RCC 7860 (cell line): ENCODE data around the gene GRIN2A.
A peak's percentile ranks its signal among the peaks of the same experiment; 100 is the strongest.
"Not testable (repeated sequence)": the region's sequence is repeated elsewhere in the genome, so short reads cannot be mapped to it uniquely, and the experiment has no call there.

Experiments
- DNase-seq: peaks from one replicate; pipeline ENCODE4 v3.0.0-alpha.2; 2015; ENCODE audit warnings: low spot score
- FAIRE-seq: peaks from 2 replicates; lab custom pipeline; 2012; peaks lifted over from hg19 to GRCh38; lab: Jason Lieb, UNC

Gene GRIN2A

DNA sequence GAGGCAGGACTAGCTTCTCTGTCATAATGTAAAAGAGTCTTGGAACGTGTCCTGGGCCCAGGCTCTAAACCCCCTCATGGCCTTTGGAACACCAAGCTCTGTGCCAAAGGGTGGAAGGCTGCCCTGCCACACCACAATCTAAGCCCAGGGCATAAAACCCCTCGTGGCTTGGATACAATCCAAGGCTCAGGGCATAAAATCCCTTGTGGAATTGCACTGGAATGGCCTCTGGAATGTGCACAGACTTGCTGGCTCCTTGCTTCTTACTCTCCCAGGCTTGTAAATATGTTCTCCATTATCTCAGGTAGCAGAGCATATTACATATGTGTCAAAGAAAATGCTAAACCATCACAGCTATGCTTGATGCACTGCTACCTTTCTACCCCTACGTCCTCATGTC lies 306.2 kb downstream of the GRIN2A start:
- not testable (repeated sequence) for FAIRE-seq, DNase-seq

DNA sequence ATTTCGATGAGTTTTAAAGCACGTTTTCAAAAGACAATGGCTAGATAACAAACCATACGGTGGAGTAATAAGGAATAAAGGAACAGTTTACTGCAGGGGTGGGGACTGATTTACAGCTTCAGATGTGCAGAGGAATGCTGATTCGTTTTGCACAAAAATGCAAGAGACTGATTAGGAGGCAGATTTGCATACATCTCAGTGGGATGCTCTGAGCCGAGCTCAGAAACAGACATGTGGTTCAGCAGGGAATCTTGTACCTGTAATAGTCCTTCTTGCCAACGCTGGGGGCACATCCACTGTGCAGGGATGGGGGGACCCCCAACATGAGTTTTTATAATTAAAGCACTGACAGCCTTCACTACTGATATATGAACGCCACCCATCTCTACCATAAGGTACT lies 308.0 kb downstream of the GRIN2A start:
- no peak for DNase-seq
- no peak for FAIRE-seq

DNA sequence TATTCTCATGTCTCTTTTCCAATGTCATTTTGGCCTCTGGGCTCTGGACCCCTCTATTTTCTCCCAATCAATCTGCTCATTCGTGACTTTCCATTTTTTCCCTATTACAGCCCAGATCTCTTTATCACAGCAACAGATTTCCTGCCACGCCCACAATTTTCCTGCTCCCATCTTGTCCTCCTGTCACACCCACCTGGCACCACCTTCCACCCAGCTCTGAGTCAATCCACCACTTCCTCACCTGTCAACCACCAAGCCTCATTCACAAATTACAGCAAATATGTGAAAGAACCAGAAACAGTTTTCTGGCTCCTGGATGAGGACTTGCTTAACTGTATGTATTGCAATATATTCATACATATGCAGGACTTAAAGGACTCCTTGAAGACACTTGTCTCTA lies 311.3 kb downstream of the GRIN2A start:
- DNase-seq (no peak), FAIRE-seq (no peak)

DNA sequence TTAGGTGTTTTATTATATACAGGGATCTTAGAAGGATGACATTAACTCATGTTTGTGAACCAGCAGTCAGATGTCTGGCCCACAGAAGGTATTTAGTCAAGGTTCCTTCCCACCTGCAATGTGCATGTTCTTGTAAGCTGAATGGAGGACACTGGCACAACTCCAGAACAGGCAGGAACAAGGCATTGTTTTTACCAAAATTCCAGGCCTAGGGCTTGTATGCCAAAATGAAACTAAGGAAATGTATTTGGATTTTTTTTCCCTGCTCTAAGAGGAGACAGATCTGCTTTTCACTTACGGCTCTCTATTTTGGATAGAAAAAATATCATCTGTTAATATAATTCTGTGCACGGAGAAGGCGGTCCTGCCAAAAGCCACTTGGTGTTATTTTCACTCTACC lies 312.5 kb downstream of the GRIN2A start:
- DNase-seq = no peak
- FAIRE-seq = no peak

DNA sequence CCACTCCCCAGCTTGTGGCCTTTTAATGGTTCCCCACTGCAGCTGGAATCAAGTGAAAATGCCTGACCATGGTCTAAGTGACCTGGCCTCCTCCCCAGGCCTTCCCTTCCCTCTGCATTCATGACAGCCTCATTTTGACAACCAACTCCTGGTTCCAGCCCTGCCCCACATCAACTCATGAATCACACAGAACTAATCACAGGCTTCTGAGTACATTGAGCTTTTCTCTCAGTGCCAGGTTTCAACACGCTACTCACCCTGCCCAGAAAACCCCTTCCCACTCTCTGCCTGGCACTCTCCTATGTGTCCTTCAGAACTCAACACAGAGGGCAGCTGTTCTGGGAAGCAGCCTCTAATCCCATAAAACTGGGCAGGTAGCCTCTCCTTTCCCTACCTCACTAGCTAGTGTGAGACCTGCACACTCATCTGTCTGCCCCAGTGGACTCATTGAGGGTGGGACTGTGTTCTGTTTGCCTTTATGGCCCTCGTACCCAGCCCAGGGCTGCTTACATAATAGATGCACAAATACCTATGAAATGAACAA lies 313.6 kb downstream of the GRIN2A start:
- DNase-seq = no peak
- FAIRE-seq = no peak

DNA sequence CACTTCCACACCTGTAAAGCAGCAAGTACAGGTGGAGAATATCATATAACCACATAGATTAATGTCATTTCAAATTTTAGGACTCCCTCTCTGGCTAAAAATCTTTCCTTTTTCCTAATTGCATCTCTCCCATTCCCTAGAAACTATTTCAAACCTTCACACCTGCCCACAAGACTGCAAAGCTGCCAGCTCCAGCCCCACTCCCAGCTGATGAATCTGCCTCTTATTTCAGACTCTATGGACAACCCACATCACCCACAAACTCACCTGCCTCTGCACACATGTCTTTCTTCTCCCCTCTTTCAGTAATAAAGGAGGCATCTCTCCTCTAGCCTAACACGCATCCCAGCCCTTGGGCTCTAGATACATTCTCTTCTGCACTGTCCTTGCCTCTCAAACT lies 315.1 kb downstream of the GRIN2A start:
- FAIRE-seq (no peak), DNase-seq (no peak)

DNA sequence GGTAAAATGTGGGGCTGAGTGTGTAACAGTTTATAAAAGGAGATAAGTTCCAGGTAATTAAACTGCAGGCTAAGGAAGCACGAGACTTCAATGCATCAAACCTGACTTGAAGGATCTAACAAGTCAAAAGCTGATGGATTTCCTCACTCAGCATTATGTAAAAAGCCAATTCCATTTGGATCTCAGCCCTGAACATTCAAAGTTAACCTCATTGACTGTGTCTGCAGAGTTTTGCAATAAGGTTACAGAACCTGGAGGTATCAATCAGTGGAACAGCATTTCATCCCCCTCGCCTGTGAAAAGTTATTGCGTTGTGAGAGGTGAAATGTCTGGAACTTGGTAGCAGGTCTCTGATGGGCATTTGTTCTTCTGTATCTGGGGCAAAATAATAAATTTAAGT lies 317.8 kb downstream of the GRIN2A start:
- FAIRE-seq = no peak
- no peak for DNase-seq

DNA sequence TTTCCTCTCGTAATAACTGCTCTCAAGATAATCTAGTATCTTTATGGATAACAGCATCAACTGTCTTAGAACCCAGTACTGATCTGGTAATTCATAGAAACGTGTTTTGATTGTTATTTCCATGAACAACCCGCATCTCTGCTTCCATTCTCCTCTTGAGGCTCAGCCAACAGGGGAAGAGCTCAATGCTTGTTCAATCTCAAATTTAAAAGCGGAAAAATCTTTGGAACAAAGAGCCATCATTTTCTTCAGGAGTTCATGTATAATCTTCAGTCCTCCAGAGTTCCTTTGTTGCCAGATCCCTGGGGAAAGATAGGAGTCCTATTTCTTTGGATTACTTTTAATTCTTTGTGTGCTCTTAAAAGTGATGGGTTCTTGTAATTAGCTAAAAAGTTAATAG lies 319.9 kb downstream of the GRIN2A start:
- DNase-seq (no peak), FAIRE-seq (no peak)

DNA sequence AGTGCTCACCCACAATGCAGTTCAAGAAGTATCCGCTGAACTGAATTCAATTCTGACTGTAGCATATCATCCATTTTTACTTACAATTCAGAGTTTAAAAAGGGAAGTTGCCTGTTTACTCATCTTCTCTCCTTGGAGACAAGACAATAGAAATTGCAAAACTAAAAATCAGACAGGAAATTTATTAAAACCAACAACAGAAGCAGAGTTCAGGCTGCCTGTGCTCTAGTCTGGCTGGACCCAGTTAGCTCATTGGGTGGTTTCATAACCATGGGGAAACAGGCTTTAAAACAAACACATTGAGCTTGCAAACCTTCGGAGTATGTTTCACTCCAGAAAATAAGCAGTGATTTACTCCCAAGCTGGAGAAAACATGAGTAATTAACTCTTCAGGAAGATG lies 321.4 kb downstream of the GRIN2A start:
- DNase-seq = no peak
- no peak for FAIRE-seq

DNA sequence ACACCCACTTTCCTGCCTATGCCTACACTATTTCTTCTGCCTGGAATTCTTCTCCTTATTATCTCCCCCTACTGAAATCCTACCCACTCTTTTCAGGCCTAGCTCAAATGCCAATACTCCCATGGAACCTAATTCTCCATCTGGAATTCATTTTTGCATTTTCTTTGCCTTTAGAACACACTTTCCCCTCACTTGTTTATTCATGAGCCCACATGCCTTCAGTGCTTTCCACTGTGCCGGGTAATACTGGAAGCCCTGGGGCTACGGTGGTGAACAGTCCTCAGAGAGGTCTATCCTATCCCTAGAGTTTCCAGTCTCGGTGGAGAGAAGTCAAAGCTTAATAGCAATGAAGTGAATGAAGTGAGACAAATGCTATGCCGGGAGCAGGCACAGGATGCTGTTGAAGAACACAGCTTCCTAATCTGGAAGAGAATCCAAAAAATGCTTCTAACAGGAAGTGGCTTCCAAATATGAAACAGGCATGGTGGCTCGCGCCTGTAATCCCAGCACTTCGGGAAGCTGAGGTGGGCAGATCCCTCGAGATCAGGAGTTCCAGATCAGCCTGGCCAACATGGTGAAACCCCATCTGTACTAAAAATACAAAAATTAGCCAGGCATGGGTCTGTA lies 322.4 kb downstream of the GRIN2A start:
- FAIRE-seq = no peak
- no peak for DNase-seq

DNA sequence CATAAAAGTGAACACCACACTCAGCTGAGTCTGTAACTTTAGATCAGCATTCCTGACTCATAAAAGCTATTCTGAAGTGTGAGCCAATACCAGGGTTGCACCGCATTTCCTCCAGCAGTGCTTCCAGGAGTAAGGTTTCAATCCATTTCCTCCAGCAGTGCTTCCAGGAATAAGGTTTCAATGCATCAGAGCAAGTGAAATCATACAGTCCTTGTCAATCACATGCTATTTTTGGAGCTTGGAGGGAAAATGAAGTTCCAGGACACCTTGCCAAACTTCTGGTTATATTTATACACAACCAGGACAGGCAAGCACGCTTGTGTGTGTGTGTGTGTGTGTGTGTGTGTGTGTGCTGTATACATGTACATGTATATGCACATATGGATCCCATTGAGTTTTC lies 327.6 kb downstream of the GRIN2A start:
- FAIRE-seq (no peak), DNase-seq (no peak)

DNA sequence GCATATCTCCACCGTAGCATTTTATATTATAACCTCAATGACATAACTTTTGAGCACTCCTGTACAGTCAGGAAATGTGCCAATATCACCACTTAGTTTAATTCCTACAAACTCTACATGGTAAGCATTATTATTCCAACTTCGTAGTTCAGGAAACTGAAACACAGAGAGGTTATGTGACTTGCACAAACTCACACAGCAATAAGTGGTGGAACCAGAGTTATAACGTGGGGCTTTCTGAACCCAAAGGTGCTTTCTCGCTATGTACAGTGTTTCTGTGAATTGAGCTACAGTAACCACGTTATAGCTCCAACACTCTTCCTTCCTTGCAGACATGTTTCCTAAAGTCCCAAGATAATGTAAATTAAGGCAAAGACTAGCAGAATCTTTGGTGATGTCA lies 330.2 kb downstream of the GRIN2A start:
- no peak for DNase-seq
- no peak for FAIRE-seq

DNA sequence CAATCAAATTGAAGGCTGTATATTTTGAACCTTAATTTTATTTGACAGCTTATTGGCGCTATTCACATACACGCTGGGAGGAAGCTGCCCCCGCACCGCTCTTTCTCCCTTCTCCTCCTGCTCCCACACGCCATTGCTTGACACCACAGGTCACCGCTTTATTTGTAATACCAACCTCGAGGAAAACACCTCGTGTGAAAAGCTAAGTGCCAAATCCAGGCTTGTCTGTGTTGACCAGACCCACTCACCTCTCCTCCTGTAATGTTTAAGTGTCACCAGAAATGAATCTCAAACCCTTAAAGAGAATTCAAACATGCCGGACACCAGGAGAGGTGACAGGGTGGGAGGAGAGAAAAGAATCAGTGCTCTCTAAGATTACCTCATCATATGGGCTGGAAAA lies 331.4 kb downstream of the GRIN2A start:
- no peak for FAIRE-seq
- DNase-seq = no peak

DNA sequence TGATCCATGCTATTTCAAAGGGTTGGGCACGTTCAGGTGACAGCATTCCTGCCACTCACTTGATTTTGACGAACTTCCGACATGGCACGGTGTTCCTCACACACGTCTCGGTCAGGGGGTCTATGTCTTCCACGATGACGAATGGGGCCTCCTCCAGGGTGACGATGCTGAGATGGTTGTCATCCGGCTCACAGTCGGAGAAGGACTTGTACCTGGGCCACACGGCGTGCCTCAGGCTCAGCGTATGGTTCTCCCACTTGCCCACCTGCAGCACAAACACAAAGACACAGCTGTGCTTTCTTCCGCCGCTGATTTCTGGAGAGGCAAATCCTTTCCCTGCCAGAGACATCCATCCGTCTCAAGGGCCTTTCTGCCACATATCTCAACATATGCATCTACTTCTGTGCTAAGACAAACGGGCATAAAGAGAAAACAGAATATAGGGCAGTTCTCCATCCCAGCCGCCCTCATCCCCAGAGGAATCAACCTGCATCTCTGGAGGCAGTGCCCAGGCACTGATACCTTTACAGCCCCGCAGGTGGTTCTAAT lies 332.5 kb downstream of the GRIN2A start:
- no peak for FAIRE-seq
- no peak for DNase-seq

DNA sequence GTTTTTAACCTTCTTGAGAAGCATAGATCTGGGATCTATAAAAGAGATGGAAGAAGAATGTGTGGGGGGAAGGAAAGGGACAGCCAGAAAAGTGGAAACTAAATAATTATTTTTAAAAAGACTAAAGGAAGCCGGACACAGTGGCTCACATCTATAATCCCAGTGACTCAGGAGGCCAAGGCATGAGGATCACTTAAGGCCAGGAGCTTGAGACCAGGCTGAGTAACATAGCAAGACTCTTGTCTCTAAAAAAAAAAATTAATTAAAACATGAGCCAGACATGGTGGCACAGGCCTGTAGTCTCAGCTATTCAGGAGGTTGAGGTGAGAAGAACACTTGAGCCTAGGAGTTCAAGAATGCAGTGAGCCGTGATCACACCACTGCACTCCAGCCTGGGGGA lies 335.1 kb downstream of the GRIN2A start:
- FAIRE-seq (no peak), DNase-seq (no peak)

DNA sequence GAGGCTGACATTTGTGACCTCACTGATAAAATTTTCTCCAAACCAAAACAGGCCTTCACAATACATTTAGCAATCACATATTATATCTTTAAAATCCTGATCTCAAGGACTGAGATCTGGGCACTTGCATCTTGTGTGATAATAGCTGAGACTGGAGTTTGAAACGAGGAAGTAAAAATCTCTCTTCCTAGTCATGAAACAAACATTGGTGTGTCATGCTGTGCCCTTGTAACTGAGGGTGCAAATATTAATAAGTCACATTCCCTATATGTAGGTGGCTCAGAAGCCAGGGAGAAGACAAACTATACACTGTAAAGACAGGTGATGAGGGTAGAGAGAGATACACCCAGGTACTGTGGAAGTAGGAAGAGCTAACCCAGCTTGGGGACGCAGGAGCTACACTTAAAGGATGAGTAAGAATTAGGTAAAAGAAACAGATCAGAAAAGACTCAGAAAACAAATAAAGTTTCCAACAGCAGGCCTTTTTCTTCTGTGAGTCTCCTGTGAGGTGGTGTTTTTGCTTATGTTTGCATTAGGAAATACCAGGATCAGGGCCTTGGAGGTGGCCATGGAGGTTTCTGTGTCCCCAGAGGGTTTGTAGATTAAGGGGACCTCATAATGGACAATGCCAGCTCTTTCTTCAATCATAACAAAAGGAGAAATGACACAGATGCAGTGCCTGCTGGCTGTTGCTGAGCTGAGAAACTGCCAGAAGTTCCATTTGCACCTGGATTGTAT lies 335.7 kb downstream of the GRIN2A start:
- no peak for DNase-seq
- no peak for FAIRE-seq

DNA sequence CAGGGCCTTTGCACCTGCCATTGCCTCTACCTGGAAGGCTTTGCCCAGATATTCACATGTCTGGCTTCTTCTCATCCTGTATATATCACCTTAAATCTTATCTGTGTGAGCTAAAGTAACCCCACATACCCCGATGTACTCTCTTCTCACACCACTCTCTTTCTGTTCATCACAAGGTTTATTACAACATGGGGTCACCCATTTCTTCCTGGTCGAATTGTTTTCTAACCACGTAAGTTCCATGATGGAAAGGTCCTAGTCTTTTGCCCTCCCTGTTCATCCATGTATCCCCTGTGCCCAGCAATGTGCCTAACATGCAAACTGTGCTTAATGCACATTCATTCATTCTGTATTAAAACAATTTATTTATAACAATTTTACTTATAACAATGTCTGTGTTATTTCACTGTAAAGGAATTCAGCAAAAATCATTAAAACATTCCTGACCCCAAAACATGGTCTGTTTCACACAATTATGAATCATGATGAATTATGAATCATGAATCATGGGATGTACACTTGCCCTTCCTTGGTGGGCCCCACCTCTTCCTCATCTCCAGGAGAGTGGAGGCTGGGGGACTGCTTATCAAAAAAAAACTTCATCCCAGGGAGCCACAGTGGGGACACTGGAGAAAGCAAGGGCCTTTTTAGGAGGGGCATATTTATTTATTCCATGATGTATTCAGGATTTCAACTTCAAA lies 336.4 kb downstream of the GRIN2A start:
- FAIRE-seq (peak; percentile 73), DNase-seq (no peak)

DNA sequence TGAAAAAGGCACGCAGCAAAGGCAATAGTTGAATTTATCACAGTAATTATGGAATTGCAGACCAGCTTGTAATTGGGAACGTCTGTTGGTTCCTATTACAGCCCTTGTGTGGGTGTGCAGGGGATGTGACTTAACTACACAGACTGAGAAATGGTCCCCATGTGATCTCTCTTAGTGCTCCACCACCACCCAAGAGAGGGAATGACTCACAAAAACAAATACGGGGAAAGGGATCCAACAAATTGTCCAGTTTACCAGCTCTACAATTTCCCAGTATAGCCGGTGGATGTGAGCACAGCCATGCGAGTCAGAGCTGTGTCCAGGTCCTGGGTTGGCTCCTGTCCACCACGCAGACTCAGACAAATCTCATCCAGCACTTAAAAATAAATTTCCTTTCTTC lies 337.9 kb downstream of the GRIN2A start:
- no peak for FAIRE-seq
- no peak for DNase-seq

DNA sequence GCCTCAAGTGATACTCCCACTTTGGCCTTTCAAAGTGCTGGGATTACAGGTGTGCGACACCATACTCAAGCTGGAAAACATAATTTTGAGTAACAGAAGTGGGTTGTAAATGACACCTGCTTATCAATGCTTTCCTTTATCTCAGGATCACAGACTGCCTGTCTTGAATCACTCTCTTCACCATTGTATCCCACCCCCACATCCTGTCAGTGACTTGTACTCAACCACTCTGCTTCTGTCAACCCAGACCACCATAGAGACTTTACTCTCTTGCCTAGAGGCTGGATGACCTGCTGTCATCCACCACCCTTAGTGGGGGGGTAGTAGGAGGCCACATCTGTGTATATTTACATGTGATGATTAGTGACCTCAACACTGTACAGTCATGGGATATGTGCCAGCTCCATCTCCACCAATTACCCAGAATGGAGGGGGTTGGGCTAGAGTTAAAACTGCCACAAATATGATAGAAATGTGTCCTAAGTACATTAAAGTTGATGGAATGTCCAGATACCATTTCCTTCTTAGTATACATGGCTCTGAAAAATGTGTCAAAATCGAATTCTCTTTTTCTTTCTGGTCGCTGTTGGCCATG lies 338.7 kb downstream of the GRIN2A start:
- no peak for FAIRE-seq
- DNase-seq = no peak

DNA sequence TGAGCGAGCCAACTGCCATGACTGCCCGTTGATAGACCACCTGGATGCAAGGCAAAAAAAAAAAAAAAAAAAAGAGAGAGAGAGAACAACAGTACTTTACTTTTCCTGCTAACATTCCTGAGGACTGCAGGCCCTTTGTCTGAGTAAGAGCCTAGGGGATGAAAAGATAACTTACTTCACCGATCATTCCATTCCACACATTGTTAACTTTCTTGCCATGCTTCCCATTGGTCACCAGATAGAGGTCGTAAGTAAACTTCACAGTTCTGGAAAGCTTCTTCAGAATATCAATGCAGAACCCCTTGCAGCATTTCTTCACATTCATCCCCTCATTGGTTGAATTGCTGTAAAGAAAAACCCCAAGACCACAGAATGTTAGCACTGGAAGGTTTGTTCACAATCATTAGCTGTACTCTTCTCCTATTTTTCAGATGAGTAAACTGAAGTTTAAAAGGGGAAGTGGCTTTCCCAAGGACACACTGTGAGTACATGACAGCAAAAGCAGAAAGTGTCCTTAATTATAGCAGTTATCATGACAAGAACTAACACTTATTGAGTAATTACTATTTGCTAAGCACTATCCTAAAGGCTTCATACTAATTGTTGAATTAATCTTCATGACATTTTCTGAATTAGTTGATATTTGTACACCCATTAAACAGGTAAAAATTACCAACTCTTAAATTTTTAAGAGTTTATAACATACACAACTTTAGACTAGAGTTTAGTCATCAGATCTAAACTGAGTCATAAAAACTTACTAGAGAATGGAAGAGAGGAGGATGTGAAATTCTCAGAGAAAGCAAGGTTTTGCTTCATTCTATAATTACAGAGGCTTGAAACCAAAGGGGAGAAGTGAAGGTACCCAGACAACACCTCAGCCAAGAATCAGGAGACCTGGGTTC lies 341.2 kb downstream of the GRIN2A start:
- DNase-seq (no peak), FAIRE-seq (no peak)
